Keratinocyte (primary cell): ENCODE results near the gene RBM47.

ENCODE experiments used
- CTCF ChIP-seq, 3 experiments: IDR thresholded peaks in 1 of 3; conservative IDR thresholded peaks in 1 of 3; optimal IDR thresholded peaks in 1 of 3; 2 replicates in 2 of 3; 3 replicates in 1 of 3; pipeline versions ENCODE3 to v1.5.1; 2011; ENCODE audit warnings: low read length in 3 of 3, mild to moderate bottlenecking in 3 of 3, moderate library complexity in 2 of 3, control low read depth in 1 of 3, inconsistent platforms in 1 of 3; ENCODE audit not compliant: insufficient read depth in 2 of 3; ENCODE audit errors: extremely low read depth in 1 of 3
- EZH2 ChIP-seq: IDR thresholded peaks from one replicate; pipeline ENCODE4 v1.6.1; 2012; ENCODE audit warnings: inconsistent platforms, mild to moderate bottlenecking, low read length, moderate library complexity

- TF ChIP-seq EZH2: no peak
- no peak for TF ChIP-seq CTCF (optimal IDR thresholded peaks at IDR 0.05 in 1 of 3, IDR thresholded peaks at IDR 0.05 in 1 of 3, conservative IDR thresholded peaks at IDR 0.05 in 1 of 3; ENCODE audit: extremely low read depth in 1 of 3, insufficient read depth in 2 of 3, low read length in 3 of 3)
Measured at GRCh38 chr4:40418430-40419230, 211.0 kb downstream of the RBM47 start.
